PC-3 (cell line): ENCODE results near the gene RNF217.

Experiments
- EZH2 ChIP-seq: fragments of 300-600 bp; sonication (generic); IDR thresholded peaks from one replicate; pipeline ENCODE4 v1.6.1; 2017; ENCODE audit warnings: antibody characterized with exemption, mild to moderate bottlenecking, low read length; ENCODE audit not compliant: unreplicated experiment
- EZH2phosphoT487 ChIP-seq: fragments of 300-600 bp; sonication (generic); IDR thresholded peaks from 2 replicates; pipeline ENCODE4 v1.6.1; 2018; ENCODE audit warnings: mild to moderate bottlenecking, antibody characterized with exemption, low read length, borderline replicate concordance
- TF ChIP-seq, protein P1 (sequence below): fragments of 300-600 bp; sonication (generic); conservative IDR thresholded peaks from 2 replicates; pipeline ENCODE4 v1.5.1; 2017; ENCODE audit warnings: antibody characterized with exemption, low read depth, mild to moderate bottlenecking, low read length

DNA sequence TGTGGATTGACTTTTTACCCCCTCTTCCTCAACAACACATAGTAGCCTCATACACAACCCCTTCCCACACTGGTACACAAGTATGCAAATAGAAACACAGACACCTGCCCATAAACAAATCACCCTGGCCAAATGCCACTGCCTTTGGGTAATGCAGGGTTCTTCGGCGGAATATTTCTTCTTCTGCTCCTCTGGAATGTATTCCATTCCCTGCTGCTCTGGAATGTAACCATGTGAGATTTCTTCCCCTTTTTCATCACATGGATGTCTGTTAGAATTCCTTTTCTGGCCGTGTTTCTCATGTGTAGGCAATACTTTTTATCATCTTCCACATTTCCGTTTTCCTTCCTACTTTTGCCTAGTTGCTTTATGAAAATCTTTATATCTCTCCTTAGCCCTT lies 115.2 kb downstream of the RNF217 start:
- TF ChIP-seq EZH2phosphoT487: no peak
- no peak for TF ChIP-seq EZH2
- TF ChIP-seq, protein P1, sequence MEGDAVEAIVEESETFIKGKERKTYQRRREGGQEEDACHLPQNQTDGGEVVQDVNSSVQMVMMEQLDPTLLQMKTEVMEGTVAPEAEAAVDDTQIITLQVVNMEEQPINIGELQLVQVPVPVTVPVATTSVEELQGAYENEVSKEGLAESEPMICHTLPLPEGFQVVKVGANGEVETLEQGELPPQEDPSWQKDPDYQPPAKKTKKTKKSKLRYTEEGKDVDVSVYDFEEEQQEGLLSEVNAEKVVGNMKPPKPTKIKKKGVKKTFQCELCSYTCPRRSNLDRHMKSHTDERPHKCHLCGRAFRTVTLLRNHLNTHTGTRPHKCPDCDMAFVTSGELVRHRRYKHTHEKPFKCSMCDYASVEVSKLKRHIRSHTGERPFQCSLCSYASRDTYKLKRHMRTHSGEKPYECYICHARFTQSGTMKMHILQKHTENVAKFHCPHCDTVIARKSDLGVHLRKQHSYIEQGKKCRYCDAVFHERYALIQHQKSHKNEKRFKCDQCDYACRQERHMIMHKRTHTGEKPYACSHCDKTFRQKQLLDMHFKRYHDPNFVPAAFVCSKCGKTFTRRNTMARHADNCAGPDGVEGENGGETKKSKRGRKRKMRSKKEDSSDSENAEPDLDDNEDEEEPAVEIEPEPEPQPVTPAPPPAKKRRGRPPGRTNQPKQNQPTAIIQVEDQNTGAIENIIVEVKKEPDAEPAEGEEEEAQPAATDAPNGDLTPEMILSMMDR: no peak
